Epithelial cell of prostate (primary cell): ENCODE data around the gene TAL1.

Experiments
- DNase-seq: peaks from one replicate; pipeline ENCODE4 v3.0.0-alpha.2; 2011; ENCODE audit warnings: low read depth, low spot score
- H3K27ac ChIP-seq: fragments of 450-650 bp; 2 replicates; pipeline ENCODE4 v1.5.1; 2017; ENCODE audit warnings: mild to moderate bottlenecking

TAL1 gene

GRCh38 chr1:47178654-47179016 is 53.4 kb downstream of the TAL1 start:
- no peak for DNase-seq
- H3K27ac ChIP-seq, result no peak overlapping the region

- no peak overlapping the region for H3K27ac ChIP-seq
- DNase-seq, result no peak
Measured at GRCh38 chr1:47178020-47178419, 54.0 kb downstream of the TAL1 start.

- peak; percentile 50 for DNase-seq
- H3K27ac ChIP-seq, result no peak overlapping the region
Measured at GRCh38 chr1:47175227-47175934, 56.6 kb downstream of the TAL1 start.

- no peak for DNase-seq
- H3K27ac ChIP-seq, result no peak overlapping the region
Measured at GRCh38 chr1:47174656-47175020, 57.4 kb downstream of the TAL1 start.

GRCh38 chr1:47172782-47173181 is 59.2 kb downstream of the TAL1 start:
- DNase-seq, result no peak
- no peak overlapping the region for H3K27ac ChIP-seq
